B cell (primary cell): ENCODE measurements around the gene KIAA1328. TPM values are rescaled to one million over a fixed set of nuclear protein-coding genes. Genes with fewer than 3 reads are reported as not detected.

Experiments used
- ATAC-seq: fragments of 200-7000 bp; cut with Tn5 transposase; one replicate; pipeline ENCODE4 v1.10.0; 2021; ENCODE audit warnings: low read depth, mild to moderate bottlenecking, moderate number of reproducible peaks, moderate library complexity
- CTCF ChIA-PET: fragments of 350-600 bp; sonication (Branson Sonifier 250); formaldehyde crosslinking; loops from one replicate; lab custom pipeline; 2021; ENCODE audit warnings: antibody characterized with exemption, inconsistent platforms; lab: Charles Lee
- POLR2A ChIA-PET: fragments of 350-600 bp; sonication (Branson Sonifier 250); formaldehyde crosslinking; loops from one replicate; lab custom pipeline; 2021; ENCODE audit warnings: antibody characterized with exemption; lab: Charles Lee
- DNase-seq: peaks from one replicate; pipeline ENCODE4 v3.0.0; 2013
- H2AFZ ChIP-seq: 2 replicates; pipeline ENCODE4 v1.6.1; 2012; ENCODE audit warnings: mild to moderate bottlenecking, low read depth, low read length; ENCODE audit not compliant: insufficient read depth, poor library complexity, severe bottlenecking
- H3K27ac ChIP-seq, 2 donors: 1 replicate in 1 of 2; 2 replicates in 1 of 2; pipeline ENCODE4 v1.5.1; 2012 to 2013; ENCODE audit warnings: low read length in 2 of 2, mild to moderate bottlenecking in 2 of 2, moderate library complexity in 1 of 2
- H3K27me3 ChIP-seq, 4 experiments: fragments of 200-600 bp in 1 of 4; sonication (generic) in 1 of 4; replicated peaks in 1 of 4; 1 replicate in 2 of 4; 2 replicates in 2 of 4; pipeline versions ENCODE4 v1.6.1 to v1.7.0; 2013 to 2016; ENCODE audit warnings: low read length in 3 of 4, mild to moderate bottlenecking in 2 of 4, mixed read lengths in 1 of 4, moderate library complexity in 1 of 4; ENCODE audit not compliant: insufficient read depth in 4 of 4, control insufficient read depth in 3 of 4; ENCODE audit errors: control extremely low read depth in 1 of 4
- H3K36me3 ChIP-seq, 2 experiments: replicated peaks in 1 of 2; 1 replicate in 1 of 2; 2 replicates in 1 of 2; pipeline versions ENCODE4 v1.6.1 to v1.7.1; 2013; ENCODE audit warnings: low read length in 1 of 2; ENCODE audit not compliant: insufficient read depth in 2 of 2, control insufficient read depth in 1 of 2; ENCODE audit errors: control extremely low read depth in 1 of 2, extremely low read depth in 1 of 2
- H3K4me1 ChIP-seq, 2 donors: fragments of 200-600 bp in 1 of 2; sonication (generic) in 1 of 2; 1 replicate in 1 of 2; 2 replicates in 1 of 2; pipeline versions ENCODE4 v1.5.1 to v1.6.1; 2013 to 2017; ENCODE audit warnings: low read length in 2 of 2; ENCODE audit not compliant: control insufficient read depth in 2 of 2, insufficient read depth in 2 of 2
- H3K4me2 ChIP-seq: replicated peaks from 2 replicates; pipeline ENCODE3; 2012; ENCODE audit warnings: mild to moderate bottlenecking, low read depth, low read length; ENCODE audit not compliant: poor library complexity, severe bottlenecking
- H3K4me3 ChIP-seq, 5 experiments: fragments of 200-600 bp in 1 of 5; sonication (generic) in 1 of 5; 1 replicate in 3 of 5; 2 replicates in 2 of 5; pipeline versions ENCODE4 v1.5.1 to v1.7.0; 2011 to 2016; ENCODE audit warnings: low read length in 4 of 5, mild to moderate bottlenecking in 4 of 5, low read depth in 2 of 5, control low read depth in 1 of 5, moderate library complexity in 1 of 5; ENCODE audit not compliant: insufficient read depth in 1 of 5; ENCODE audit errors: control extremely low read depth in 1 of 5, extremely low read depth in 1 of 5
- H3K79me2 ChIP-seq: fragments of 200-600 bp; sonication (generic); one replicate; pipeline ENCODE4 v1.6.0; 2016; ENCODE audit warnings: low read length; ENCODE audit not compliant: control insufficient read depth, insufficient read depth
- H3K9ac ChIP-seq: fragments of 200-600 bp; sonication (generic); 2 replicates; pipeline ENCODE4 v1.6.1; 2017; ENCODE audit warnings: mild to moderate bottlenecking, low read length, moderate library complexity
- H3K9me3 ChIP-seq, 3 donors: one replicate each; pipeline versions ENCODE4 v1.6.1 to v1.7.1; 2013; ENCODE audit warnings: low read length in 2 of 3; ENCODE audit not compliant: control insufficient read depth in 2 of 3, insufficient read depth in 1 of 3; ENCODE audit errors: control extremely low read depth in 1 of 3
- H4K20me1 ChIP-seq: 2 replicates; pipeline ENCODE4 v1.6.0; 2012; ENCODE audit warnings: mild to moderate bottlenecking, low read length; ENCODE audit not compliant: insufficient read depth, control insufficient read depth, poor library complexity, severe bottlenecking
- H3K27ac Mint-ChIP-seq: one replicate; pipeline ENCODE4 v1.8.0; 2021; ENCODE audit warnings: mixed read lengths
- H3K27me3 Mint-ChIP-seq: one replicate; pipeline ENCODE4 v1.8.0; 2021; ENCODE audit warnings: mixed read lengths
- H3K4me1 Mint-ChIP-seq: one replicate; pipeline ENCODE4 v1.8.0; 2021; ENCODE audit warnings: mixed read lengths
- H3K4me3 Mint-ChIP-seq: one replicate; pipeline ENCODE4 v1.8.0; 2021; ENCODE audit warnings: mixed read lengths
- H3K9me3 Mint-ChIP-seq: one replicate; pipeline ENCODE4 v1.8.0; 2022; ENCODE audit warnings: mixed read lengths; ENCODE audit not compliant: insufficient read depth
- CTCF ChIP-seq: fragments of 200-600 bp; IDR thresholded peaks from one replicate; pipeline ENCODE4 v1.8.0; 2022; ENCODE audit warnings: antibody characterized with exemption, mild to moderate bottlenecking
- EZH2 ChIP-seq: IDR thresholded peaks from 2 replicates; pipeline ENCODE4 v1.6.1; 2012; ENCODE audit warnings: borderline replicate concordance, low read depth, mild to moderate bottlenecking, moderate library complexity, low read length; ENCODE audit not compliant: insufficient read depth, poor library complexity, severe bottlenecking
- WGBS: methylation state at CpG from one replicate; pipeline ENCODE4 v1.1.5; 2013; ENCODE audit warnings: missing lambda C conversion rate; ENCODE audit not compliant: insufficient coverage; 5-methylcytosine and 5-hydroxymethylcytosine counted together
- intact Hi-C: fragments of 100-400 bp; cut with micrococcal nuclease; formaldehyde crosslinking; loops from one replicate; pipeline ENCODE4 v1.10.0; 2022
- polyA plus RNA-seq: library from polyadenylated mRNA; depleted of rRNA; stranded (reverse); fragments of >200 nt; gene quantifications from 2 replicates; pipeline ENCODE4 v1.2.3, GENCODE V29; 2012
- total RNA-seq, 2 donors: library from RNA; stranded (reverse); fragments of 120-200 nt in 1 of 2; gene quantifications; 1 replicate in 1 of 2; 2 replicates in 1 of 2; pipeline versions ENCODE4 v1.2.3 to v1.2.4, GENCODE V29; 2013 to 2022

KIAA1328 gene
- total and polyA plus RNA-seq, 2 donors (not counting 1 experiment from before 2014, with no cell fraction given) = 9.1 to 22.1 TPM

DNA sequence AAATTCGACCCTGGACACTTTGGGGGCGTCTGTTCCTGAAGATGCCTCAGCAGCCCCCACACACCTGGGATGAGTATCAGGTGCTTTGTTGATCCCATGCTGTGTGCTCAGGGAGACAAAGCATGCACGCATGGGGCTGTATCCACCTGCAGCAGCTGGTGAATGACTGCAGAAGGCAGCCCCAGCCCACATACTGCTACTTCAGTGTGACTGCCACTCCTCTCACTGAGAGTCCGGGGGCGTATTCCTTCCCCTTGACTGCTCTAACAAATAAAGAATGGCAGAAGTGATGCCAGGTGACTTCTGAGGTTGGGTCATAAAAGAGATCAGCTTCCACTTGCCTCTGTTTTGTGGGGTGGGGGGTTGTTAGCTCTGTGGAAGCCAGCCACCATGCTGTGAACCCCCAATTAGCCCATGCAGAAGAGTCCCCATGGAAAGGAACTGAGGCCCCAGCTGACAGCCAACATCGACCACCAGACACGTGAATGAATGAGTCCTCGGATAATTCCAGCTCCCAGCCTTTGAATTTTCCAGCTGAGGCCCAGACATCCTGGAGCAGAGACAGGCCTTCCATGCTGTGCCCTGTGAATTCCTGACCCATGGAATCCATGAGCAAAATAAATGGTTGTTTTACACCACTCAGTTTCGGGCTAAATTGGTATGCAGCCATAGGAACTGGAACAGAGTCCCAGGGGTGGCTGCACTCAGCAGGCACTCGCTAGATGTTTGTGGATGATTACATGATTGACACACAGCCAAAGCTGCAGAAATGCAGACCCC lies 447.4 kb downstream of the KIAA1328 start:
- peaks cover 37% of the 10 kb centered on the region for H3K27me3 Mint-ChIP-seq
- WGBS = 87% methylated on average over 8 of the region's 10 CpGs

More for the DNA sequence above, 447.4 kb downstream of the KIAA1328 start:
- H3K4me3 Mint-ChIP-seq = no peak overlapping the region
- H3K4me3 ChIP-seq = no peak overlapping the region
- no peak overlapping the region for H3K4me2 ChIP-seq
- no peaks in the 10 kb centered on the region for H3K4me1 ChIP-seq
- intact Hi-C loops = no loop called here
- DNase-seq (no peak), ATAC-seq (no peak)
- H4K20me1 ChIP-seq = no peaks in the 10 kb centered on the region
- peaks cover 0 to 27% (median 4%) of the 10 kb centered on the region in 4 experiments for H3K27me3 ChIP-seq
- peaks cover 4% of the 10 kb centered on the region for H3K4me1 Mint-ChIP-seq
- ChIA-PET POLR2A (no interaction called here), CTCF (no interaction called here)
- H3K79me2 ChIP-seq = no peaks in the 10 kb centered on the region
- no peak overlapping the region for H2AFZ ChIP-seq
- H3K9me3 Mint-ChIP-seq = no peaks in the 10 kb centered on the region
- TF ChIP-seq EZH2 (no peak), CTCF (no peak)
- no peak overlapping the region for H3K27ac ChIP-seq
- no peak overlapping the region for H3K27ac Mint-ChIP-seq
- peaks cover 0 to 46% (median 0%) of the 10 kb centered on the region in 3 donors for H3K9me3 ChIP-seq
- no peaks in the 10 kb centered on the region for H3K36me3 ChIP-seq
- no peak overlapping the region for H3K9ac ChIP-seq
